HG03139 (cell line): ENCODE measurements around the gene ATG4B.
"Not testable (repeated sequence)": the region's sequence is repeated elsewhere in the genome, so short reads cannot be mapped to it uniquely, and the experiment has no call there.

Source experiments
- ATAC-seq: cut with Tn5 transposase; IDR thresholded peaks from one replicate; pipeline ENCODE4 v1.9.1; 2021; ENCODE audit not compliant: unreplicated experiment

Gene ATG4B

GRCh38 chr2:241660593-241661213 lies 23.2 kb downstream of the ATG4B start:
- ATAC-seq = no peak

DNA sequence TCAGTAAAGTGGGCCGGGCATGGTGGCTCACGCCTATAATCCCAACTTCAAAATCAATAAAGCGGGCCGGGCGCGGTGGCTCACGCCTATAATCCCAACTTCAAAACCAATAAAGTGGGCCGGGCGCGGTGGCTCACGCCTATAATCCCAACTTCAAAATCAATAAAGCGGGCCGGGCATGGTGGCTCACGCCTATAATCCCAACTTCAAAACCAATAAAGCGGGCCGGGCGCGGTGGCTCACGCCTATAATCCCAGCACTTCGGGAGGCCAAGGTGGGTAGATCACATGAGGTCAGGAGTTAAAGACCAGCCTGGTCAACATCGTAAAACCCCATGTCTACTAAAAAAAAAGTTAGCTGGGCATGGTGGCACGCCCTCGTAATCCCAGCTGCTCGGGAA lies 25.2 kb downstream of the ATG4B start:
- not testable (repeated sequence) for ATAC-seq

DNA sequence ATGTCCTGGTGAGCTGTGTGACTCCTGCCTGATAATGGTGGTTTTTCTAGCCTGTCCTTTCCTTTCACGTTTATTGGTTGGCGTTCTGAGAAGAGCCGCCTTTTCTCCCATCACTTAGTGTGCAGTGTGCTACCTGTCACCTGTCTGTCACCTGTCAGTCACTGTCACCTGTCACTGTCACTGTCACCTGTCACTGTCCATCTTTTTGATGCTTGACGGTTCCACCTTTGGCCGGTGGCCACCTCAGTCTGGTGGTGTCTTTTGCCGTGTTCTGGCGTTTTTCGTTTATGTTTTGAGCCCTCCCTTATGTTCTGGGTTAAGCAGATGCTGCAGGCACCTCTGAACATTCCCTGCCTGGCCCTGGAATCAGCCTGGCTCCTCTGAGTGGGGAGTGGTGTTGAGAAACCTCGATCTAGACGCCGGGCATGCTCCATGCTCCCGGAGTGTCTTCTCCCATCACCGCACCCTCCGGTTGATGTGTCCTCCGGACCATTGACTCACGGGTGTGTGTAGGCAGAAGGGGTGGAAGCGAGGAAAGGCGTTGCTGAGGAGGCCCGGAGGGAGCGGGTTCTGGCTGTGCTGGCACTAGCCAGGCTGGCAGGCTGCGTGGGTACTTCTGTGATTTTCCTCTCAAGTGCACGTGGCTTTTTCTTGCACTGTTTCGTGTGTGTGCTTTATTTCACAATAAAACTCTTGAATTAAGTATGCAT lies 28.4 kb downstream of the ATG4B start:
- ATAC-seq = no peak

GRCh38 chr2:241666627-241667400 lies 29.3 kb downstream of the ATG4B start:
- no peak for ATAC-seq

DNA sequence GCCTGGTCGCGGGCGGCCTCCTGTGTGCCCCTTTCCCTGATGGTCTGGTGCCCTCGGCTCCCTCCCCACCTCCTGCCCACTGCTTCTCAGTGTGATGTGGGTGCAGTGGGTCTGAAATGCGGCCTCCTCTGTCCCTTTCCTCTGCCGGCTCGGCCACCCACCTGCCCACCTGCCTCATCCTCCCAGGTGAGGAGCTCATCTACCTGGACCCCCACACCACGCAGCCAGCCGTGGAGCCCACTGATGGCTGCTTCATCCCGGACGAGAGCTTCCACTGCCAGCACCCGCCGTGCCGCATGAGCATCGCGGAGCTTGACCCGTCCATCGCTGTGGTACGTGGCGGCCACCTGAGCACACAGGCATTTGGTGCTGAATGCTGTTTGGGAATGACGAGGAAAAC lies 30.9 kb downstream of the ATG4B start:
- ATAC-seq = no peak

- no peak for ATAC-seq
These were observed 31.3 kb downstream of the ATG4B start for GRCh38 chr2:241668839-241669238.

DNA sequence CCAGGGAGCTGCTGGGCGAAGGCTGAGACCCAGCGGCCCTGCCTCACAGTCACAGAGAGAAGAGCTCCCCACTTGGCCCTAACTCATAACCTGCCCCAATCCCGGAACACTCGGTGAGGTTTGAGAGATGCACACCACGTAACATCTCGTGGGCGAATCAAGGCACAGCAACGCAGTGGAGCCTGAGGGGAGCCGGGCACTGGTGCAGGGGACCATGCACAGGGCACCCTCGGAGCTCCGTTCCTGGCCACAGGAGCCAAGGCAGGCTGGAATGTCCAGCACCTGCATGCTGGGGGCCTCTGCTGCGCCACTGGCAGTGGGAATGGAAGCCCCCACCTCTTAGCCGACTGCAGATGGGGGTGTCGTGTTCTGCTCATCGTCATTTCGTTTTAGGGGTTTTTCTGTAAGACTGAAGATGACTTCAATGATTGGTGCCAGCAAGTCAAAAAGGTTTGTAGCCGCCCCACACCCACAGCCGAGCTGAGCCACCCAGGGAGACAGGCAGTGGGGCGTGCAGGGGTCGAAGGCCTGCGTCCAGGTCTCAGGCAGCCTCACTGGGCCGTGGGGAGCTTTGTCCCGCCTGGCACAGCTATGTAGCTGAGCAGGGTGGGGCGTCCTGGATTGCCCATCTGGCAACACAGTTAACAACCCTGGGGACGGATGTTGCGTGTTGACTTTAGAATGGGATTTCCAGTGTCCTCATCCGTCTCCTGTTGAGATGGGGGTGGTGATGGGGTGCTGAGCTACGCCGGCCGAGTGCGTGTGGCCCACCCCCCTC lies 33.0 kb downstream of the ATG4B start:
- ATAC-seq = no peak

- no peak for ATAC-seq
These were observed 34.2 kb downstream of the ATG4B start for GRCh38 chr2:241671457-241672240.

- ATAC-seq = no peak
These were observed 35.0 kb downstream of the ATG4B start for GRCh38 chr2:241672243-241673188.

- ATAC-seq = no peak
These were observed 35.7 kb downstream of the ATG4B start for GRCh38 chr2:241673189-241673663.

- no peak for ATAC-seq
These were observed 36.6 kb downstream of the ATG4B start for GRCh38 chr2:241673797-241674725.

DNA sequence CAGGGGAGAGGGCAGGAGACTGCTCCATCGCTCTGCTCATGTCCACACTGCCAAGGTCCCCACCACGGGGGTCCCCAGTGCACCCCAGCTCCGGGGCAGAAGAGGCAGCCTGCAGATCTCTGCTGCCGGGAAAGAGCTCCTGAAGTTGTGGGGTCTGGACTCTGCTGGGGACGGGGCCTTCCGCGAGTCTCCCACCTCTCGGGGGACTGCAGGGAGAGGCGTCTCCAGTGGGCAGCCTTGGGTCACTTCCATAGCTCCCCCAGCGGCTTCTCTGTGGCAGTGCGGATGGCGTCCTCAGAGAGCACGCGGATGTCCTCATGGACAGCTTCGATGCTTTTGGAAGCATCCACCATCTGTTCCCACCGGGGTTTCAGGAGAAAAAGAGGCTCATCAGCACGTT lies 38.4 kb downstream of the ATG4B start:
- ATAC-seq = no peak

- no peak for ATAC-seq
These were observed 39.2 kb downstream of the ATG4B start for GRCh38 chr2:241676665-241677064.

DNA sequence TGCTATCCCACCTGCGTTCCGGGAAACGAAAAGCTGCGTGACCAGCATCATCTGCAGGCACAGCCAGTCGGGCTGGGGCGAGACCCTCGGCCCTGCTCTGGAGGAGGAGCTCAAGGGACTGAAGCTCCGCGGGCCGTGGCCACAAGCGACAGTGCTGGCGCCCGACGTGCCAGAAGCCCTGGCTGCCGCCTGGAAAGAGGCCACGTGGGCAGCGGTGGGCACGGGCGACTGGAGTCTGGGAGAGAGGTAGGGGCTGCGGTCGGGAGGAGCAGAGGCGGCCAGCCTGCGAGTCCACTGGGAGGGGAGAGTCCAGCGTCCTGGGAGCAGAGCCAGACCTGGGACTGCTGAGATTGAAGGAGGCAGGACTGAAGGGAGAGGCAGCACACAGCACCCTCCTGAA lies 39.9 kb downstream of the ATG4B start:
- no peak for ATAC-seq

GRCh38 chr2:241678307-241678706 lies 40.8 kb downstream of the ATG4B start:
- ATAC-seq = no peak

DNA sequence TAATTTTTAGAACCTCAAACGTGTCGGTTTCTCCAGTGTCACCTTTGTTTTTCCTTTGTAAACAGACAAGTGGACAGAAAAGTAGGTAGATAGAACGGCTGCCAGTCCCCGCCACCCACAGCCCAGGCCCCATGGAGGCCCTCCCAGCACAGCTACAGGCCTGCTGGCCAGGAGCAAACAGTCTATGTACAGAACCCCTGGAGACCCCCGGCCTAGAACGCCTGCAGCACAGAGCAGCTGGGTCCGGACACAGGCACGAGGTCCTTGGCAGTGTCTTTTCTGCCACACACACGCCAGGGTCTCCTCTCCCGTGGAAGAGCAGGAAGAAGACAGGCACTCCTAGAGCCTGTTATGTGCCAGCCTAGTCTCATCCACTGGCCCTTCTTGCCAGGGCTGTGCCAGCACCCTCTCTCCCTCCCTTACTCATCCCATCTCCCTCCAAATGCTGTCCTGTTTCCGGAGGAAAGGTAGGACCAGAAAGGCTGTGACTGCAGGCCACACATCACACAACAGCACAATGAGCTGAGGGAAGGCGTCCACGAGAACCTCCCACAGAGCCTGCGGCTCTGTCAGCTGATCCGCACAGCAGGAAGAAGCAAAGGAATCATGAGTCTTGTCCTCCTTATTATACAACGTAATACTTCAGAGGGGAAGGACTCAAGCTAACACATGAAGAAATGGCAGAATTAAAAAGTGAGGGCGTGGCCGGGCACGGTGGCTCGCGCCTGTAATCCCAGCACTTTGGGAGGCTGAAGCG lies 41.5 kb downstream of the ATG4B start:
- no peak for ATAC-seq

DNA sequence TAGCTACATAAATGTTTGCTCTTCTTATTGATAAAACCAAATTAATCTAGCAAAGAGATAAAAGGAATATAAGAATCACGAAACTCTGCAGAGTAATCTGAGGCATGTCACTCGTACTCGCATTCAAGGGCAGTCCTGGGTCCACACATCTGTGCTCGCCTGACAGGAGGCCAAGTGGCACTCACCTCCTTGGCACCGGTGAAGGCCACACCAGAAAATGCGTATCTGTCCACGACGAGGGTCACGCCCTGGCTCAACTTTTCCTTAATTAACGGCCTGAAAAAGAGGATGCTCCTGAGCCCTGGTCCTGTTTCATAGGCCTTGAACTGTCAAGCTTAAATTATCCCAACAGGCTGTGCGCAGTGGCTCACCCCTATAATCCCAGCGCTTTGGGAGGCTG lies 42.6 kb downstream of the ATG4B start:
- no peak for ATAC-seq
